GM19099 (cell line): ENCODE measurements around the gene TEKTIP1.

Experiments
- POLR2A ChIP-seq: IDR thresholded peaks from 3 replicates; pipeline ENCODE4 v1.6.1; 2011; ENCODE audit warnings: low read depth; ENCODE audit not compliant: insufficient read length; ENCODE audit errors: extremely low read depth

TEKTIP1 gene

GRCh38 chr19:3528539-3529211 lies 10.3 kb upstream of the TEKTIP1 start:
- TF ChIP-seq POLR2A, result no peak

- no peak for TF ChIP-seq POLR2A
Observed at GRCh38 chr19:3530389-3530788, 8.6 kb upstream of the TEKTIP1 start.

- no peak for TF ChIP-seq POLR2A
Observed at GRCh38 chr19:3531716-3532115, 7.3 kb upstream of the TEKTIP1 start.

GRCh38 chr19:3532154-3532786 lies 6.7 kb upstream of the TEKTIP1 start:
- no peak for TF ChIP-seq POLR2A

GRCh38 chr19:3533033-3533432 lies 5.9 kb upstream of the TEKTIP1 start:
- no peak for TF ChIP-seq POLR2A

- TF ChIP-seq POLR2A, result no peak
Observed at GRCh38 chr19:3533563-3534216, 5.3 kb upstream of the TEKTIP1 start.

GRCh38 chr19:3534375-3535234 lies 4.4 kb upstream of the TEKTIP1 start:
- TF ChIP-seq POLR2A, result no peak

GRCh38 chr19:3535235-3535535 lies 3.8 kb upstream of the TEKTIP1 start:
- TF ChIP-seq POLR2A, result no peak

GRCh38 chr19:3535563-3535965 lies 3.4 kb upstream of the TEKTIP1 start:
- TF ChIP-seq POLR2A, result no peak

- no peak for TF ChIP-seq POLR2A
Observed at GRCh38 chr19:3535981-3536380, 3.0 kb upstream of the TEKTIP1 start.

GRCh38 chr19:3536429-3537100 lies 2.4 kb upstream of the TEKTIP1 start:
- TF ChIP-seq POLR2A, result no peak

- TF ChIP-seq POLR2A, result no peak
Observed at GRCh38 chr19:3537101-3537437, 1.9 kb upstream of the TEKTIP1 start.

GRCh38 chr19:3537438-3538240 lies 1.3 kb upstream of the TEKTIP1 start:
- no peak for TF ChIP-seq POLR2A

- no peak for TF ChIP-seq POLR2A
Observed at GRCh38 chr19:3538258-3538929, 580 bp upstream of the TEKTIP1 start.

GRCh38 chr19:3539756-3540118 lies 763 bp downstream of the TEKTIP1 start:
- TF ChIP-seq POLR2A, result no peak
